ENCODE measurements around the gene CRACR2A. TPM values are rescaled to one million over a fixed set of nuclear protein-coding genes. Genes with fewer than 3 reads are reported as not detected.

CRACR2A gene
- total and polyA plus RNA-seq, 2 of the 13 experiments (the other 11 are each of a cell fraction or from before 2014, with no cell fraction given) = 0.09 to 0.20 TPM

- H3K4me3 ChIP-seq (replicated peaks in 1 of 3; ENCODE audit: insufficient read depth in 1 of 3, low read depth in 2 of 3, low read length in 3 of 3) = no peak overlapping the region
- H2AFZ ChIP-seq (ENCODE audit: low read length) = no peak overlapping the region
- H4K20me1 ChIP-seq (ENCODE audit: insufficient read depth, low read length) = no peaks in the 10 kb centered on the region
- no peaks in the 10 kb centered on the region for H3K36me3 ChIP-seq (replicated peaks in 1 of 2; ENCODE audit: control insufficient read depth in 1 of 2, insufficient read depth in 2 of 2, low read length in 2 of 2)
- in situ Hi-C loops (cut with HindIII; ENCODE audit: extremely low pct_ligation_motif_present, low pct_unique_long_range_greater_than_20kb) (loop anchor here (5.0 to 10.0 kb wide), 2 partner anchors 122 to 149 kb away; no protein-coding TSS in a partner anchor), intact Hi-C loops (cut with micrococcal nuclease; ENCODE audit: unreplicated experiment) (loop anchor here (2.0 kb wide), 1 partner anchor 149 kb away; no protein-coding TSS in a partner anchor)
- 7% methylated on average over 3 of the region's 4 CpGs for WGBS (ENCODE audit: low lambda C conversion rate)
- no peak overlapping the region for H3K9ac ChIP-seq (ENCODE audit: insufficient read depth, low read depth, low read length)
- CTCF ChIA-PET (ENCODE audit: low intra/inter-chr PET ratio, low total read pairs) = no interaction called here
- POLR2A ChIA-PET = no interaction called here
- BruUV-seq (replicated peaks) = no TSS peak
- no peak for FAIRE-seq
- peak; percentile 12 for DNase-seq (ENCODE audit: low spot score)
- peak; percentile 91 for ATAC-seq
- H3K27ac ChIP-seq (ENCODE audit: extremely low read length, insufficient read depth, low read length) = no peak overlapping the region
- H3K4me2 ChIP-seq (ENCODE audit: low read depth, low read length) = no peak overlapping the region
- peaks cover 0 to 5% of the 10 kb centered on the region in 2 experiments; a peak in 3 of 5 replicates for H3K27me3 ChIP-seq (ENCODE audit: control insufficient read depth in 1 of 2, insufficient read depth in 2 of 2, low read length in 2 of 2)
- H3K9me3 ChIP-seq (ENCODE audit: low read length) = no peaks in the 10 kb centered on the region
- no peaks in the 10 kb centered on the region for H3K79me2 ChIP-seq (ENCODE audit: insufficient read depth, low read length)
- TF ChIP-seq SYNCRIP (IDR thresholded peaks at IDR 0.05; ENCODE audit: insufficient read depth, low read depth, low read length) (no peak), STAG1 (CRISPR knock-in tag; IDR thresholded peaks at IDR 0.05) (peak; percentile 45), CTCF (CRISPR knock-in tag; IDR thresholded peaks at IDR 0.05) (peak; percentile 55)
- H3K4me1 ChIP-seq (ENCODE audit: insufficient read depth, low read length) = no peaks in the 10 kb centered on the region
Observed at GRCh38 chr12:3655328-3655900, 97.5 kb downstream of the CRACR2A start.

- ATAC-seq (no peak), FAIRE-seq (no peak), DNase-seq (ENCODE audit: low spot score) (no peak)
- POLR2A ChIA-PET = no interaction called here
- H3K9ac ChIP-seq (ENCODE audit: insufficient read depth, low read depth, low read length) = no peak overlapping the region
- CTCF ChIA-PET (ENCODE audit: low intra/inter-chr PET ratio, low total read pairs) = no interaction called here
- no peak overlapping the region for H3K4me2 ChIP-seq (ENCODE audit: low read depth, low read length)
- intact Hi-C loops (cut with micrococcal nuclease; ENCODE audit: unreplicated experiment) = no loop called here
- H3K27ac ChIP-seq (ENCODE audit: extremely low read length, insufficient read depth, low read length) = no peak overlapping the region
- no peaks in the 10 kb centered on the region for H4K20me1 ChIP-seq (ENCODE audit: insufficient read depth, low read length)
- H2AFZ ChIP-seq (ENCODE audit: low read length) = no peak overlapping the region
- no peak overlapping the region for H3K4me3 ChIP-seq (replicated peaks in 1 of 3; ENCODE audit: insufficient read depth in 1 of 3, low read depth in 2 of 3, low read length in 3 of 3)
- in situ Hi-C loops (cut with HindIII; ENCODE audit: extremely low pct_ligation_motif_present, low pct_unique_long_range_greater_than_20kb) = loop anchor here (10.0 kb wide), 1 partner anchor 153 kb away; no protein-coding TSS in a partner anchor
- H3K9me3 ChIP-seq (ENCODE audit: low read length) = no peaks in the 10 kb centered on the region
- H3K79me2 ChIP-seq (ENCODE audit: insufficient read depth, low read length) = no peaks in the 10 kb centered on the region
- H3K27me3 ChIP-seq (ENCODE audit: control insufficient read depth in 1 of 2, insufficient read depth in 2 of 2, low read length in 2 of 2) = peaks cover 0 to 5% of the 10 kb centered on the region in 2 experiments; a peak in 3 of 5 replicates
- H3K36me3 ChIP-seq (replicated peaks in 1 of 2; ENCODE audit: control insufficient read depth in 1 of 2, insufficient read depth in 2 of 2, low read length in 2 of 2) = no peaks in the 10 kb centered on the region
- H3K4me1 ChIP-seq (ENCODE audit: insufficient read depth, low read length) = no peaks in the 10 kb centered on the region
- 18% methylated on average over 6 of the region's 6 CpGs for WGBS (ENCODE audit: low lambda C conversion rate)
- BruUV-seq (replicated peaks) = no TSS peak
- TF ChIP-seq ZNF720 (CRISPR knock-in tag; IDR thresholded peaks at IDR 0.05) = no peak
- TF ChIP-seq ZNF784 (CRISPR knock-in tag; IDR thresholded peaks at IDR 0.05; ENCODE audit: borderline replicate concordance) = no peak
- TF ChIP-seq ZNF33A (CRISPR knock-in tag; IDR thresholded peaks at IDR 0.05; ENCODE audit: borderline replicate concordance) = no peak
- no peak for TF ChIP-seq SKI (IDR thresholded peaks at IDR 0.05; ENCODE audit: partially characterized antibody)
- TF ChIP-seq ZBTB4 (CRISPR knock-in tag; IDR thresholded peaks at IDR 0.05; ENCODE audit: borderline replicate concordance) = no peak
Observed at GRCh38 chr12:3651585-3652424, 101.1 kb downstream of the CRACR2A start.

Measured in HepG2 (cell line).